Hepatocyte (in vitro differentiated cells): ENCODE measurements around the gene SFTPD. TPM values are rescaled to one million over a fixed set of nuclear protein-coding genes. Genes with fewer than 3 reads are reported as not detected.
"Not testable (repeated sequence)": the region's sequence is repeated elsewhere in the genome, so short reads cannot be mapped to it uniquely, and the experiment has no call there.

Source experiments
- DNase-seq: peaks from one replicate; pipeline ENCODE4 v3.0.0-alpha.2; 2016; ENCODE audit warnings: low spot score
- H2AFZ ChIP-seq: fragments of 200-600 bp; sonication (generic); 2 replicates; pipeline ENCODE4 v1.6.0; 2016; ENCODE audit warnings: antibody characterized with exemption, mild to moderate bottlenecking
- H3K27ac ChIP-seq: fragments of 200-600 bp; sonication (generic); 2 replicates; pipeline ENCODE4 v1.5.1; 2016; ENCODE audit warnings: mild to moderate bottlenecking
- H3K27me3 ChIP-seq: fragments of 200-600 bp; sonication (generic); 2 replicates; pipeline ENCODE4 v1.6.1; 2016
- H3K36me3 ChIP-seq: fragments of 200-600 bp; sonication (generic); replicated peaks from 2 replicates; pipeline ENCODE4 v1.5.1; 2016; ENCODE audit warnings: low read depth; ENCODE audit not compliant: insufficient read depth
- H3K4me1 ChIP-seq: fragments of 200-600 bp; sonication (generic); 2 replicates; pipeline ENCODE4 v1.5.1; 2016; ENCODE audit warnings: mild to moderate bottlenecking, moderate library complexity; ENCODE audit not compliant: insufficient read depth
- H3K4me2 ChIP-seq: fragments of 200-600 bp; sonication (generic); 2 replicates; pipeline ENCODE4 v1.6.0; 2016
- H3K4me3 ChIP-seq: fragments of 200-600 bp; sonication (generic); 2 replicates; pipeline ENCODE4 v1.5.1; 2016; ENCODE audit warnings: mild to moderate bottlenecking
- H3K79me2 ChIP-seq: fragments of 200-600 bp; sonication (generic); 2 replicates; pipeline ENCODE4 v1.6.0; 2017; ENCODE audit warnings: mild to moderate bottlenecking
- H3K9me2 ChIP-seq: fragments of 200-600 bp; sonication (generic); replicated peaks from 2 replicates; pipeline ENCODE4 v1.6.0; 2017; ENCODE audit warnings: mild to moderate bottlenecking; ENCODE audit not compliant: insufficient read depth
- H3K9me3 ChIP-seq: fragments of 200-600 bp; sonication (generic); 2 replicates; pipeline ENCODE4 v1.5.1; 2016; ENCODE audit warnings: low read depth, mild to moderate bottlenecking
- H4K20me1 ChIP-seq: fragments of 200-600 bp; sonication (generic); 2 replicates; pipeline ENCODE4 v1.6.0; 2016; ENCODE audit warnings: mild to moderate bottlenecking; ENCODE audit not compliant: insufficient read depth, poor library complexity, severe bottlenecking
- CTCF ChIP-seq: fragments of 200-600 bp; sonication (generic); IDR thresholded peaks from 2 replicates; pipeline ENCODE4 v1.5.1; 2016; ENCODE audit warnings: antibody characterized with exemption, mild to moderate bottlenecking; ENCODE audit not compliant: poor library complexity
- EZH2 ChIP-seq: fragments of 200-600 bp; sonication (generic); IDR thresholded peaks from 2 replicates; pipeline ENCODE4 v1.6.1; 2016; ENCODE audit warnings: antibody characterized with exemption, mild to moderate bottlenecking, borderline replicate concordance
- EZH2phosphoT487 ChIP-seq: fragments of 200-600 bp; sonication (generic); IDR thresholded peaks from one replicate; pipeline ENCODE4 v1.6.1; 2018; ENCODE audit warnings: antibody characterized with exemption, mild to moderate bottlenecking, low read depth, moderate library complexity; ENCODE audit not compliant: unreplicated experiment, severe bottlenecking
- WGBS: methylation state at CpG from one replicate; pipeline ENCODE4 v1.1.6; 2016; ENCODE audit warnings: low lambda C conversion rate; ENCODE audit errors: missing lambda C conversion rate; 5-methylcytosine and 5-hydroxymethylcytosine counted together
- polyA plus RNA-seq: library from polyadenylated mRNA; unstranded; fragments of >200 nt; fragmentation: Nextera tagmentation; extraction: Ambion mirVana; gene quantifications from 2 replicates; pipeline ENCODE4 v1.2.1, GENCODE V29; 2016
- total RNA-seq: library from RNA; depleted of rRNA; stranded (reverse); fragments of >200 nt; gene quantifications from 2 replicates; pipeline ENCODE4 v1.2.3, GENCODE V29; 2014

The SFTPD gene
- total and polyA plus RNA-seq, 2 experiments from 2014 or later: 55.5 to 233 TPM

- TF ChIP-seq CTCF (no peak), EZH2 (no peak), EZH2phosphoT487 (no peak)
- Histone ChIP-seq H3K9me3 (no peaks in the 10 kb centered on the region), H2AFZ (no peak overlapping the region), H3K4me3 (no peak overlapping the region), H3K9me2 (no peaks in the 10 kb centered on the region), H3K4me2 (no peak overlapping the region), H3K27ac (no peak overlapping the region), H3K79me2 (no peaks in the 10 kb centered on the region), H4K20me1 (no peaks in the 10 kb centered on the region), H3K27me3 (peaks cover under 1% of the 10 kb centered on the region), H3K36me3 (no peaks in the 10 kb centered on the region), H3K4me1 (no peaks in the 10 kb centered on the region)
- DNase-seq: no peak
- WGBS: 55% methylated on average over 3 of the region's 3 CpGs
Measured at GRCh38 chr10:79898597-79899325, 50.1 kb downstream of the SFTPD start.

GRCh38 chr10:79892896-79893295, 56.0 kb downstream of the SFTPD start:
- not testable (repeated sequence) for H3K4me3 ChIP-seq, H4K20me1 ChIP-seq, H2AFZ ChIP-seq, H3K27ac ChIP-seq, H3K9me3 ChIP-seq, H3K36me3 ChIP-seq, H3K27me3 ChIP-seq, H3K79me2 ChIP-seq, DNase-seq, H3K9me2 ChIP-seq, H3K4me1 ChIP-seq, H3K4me2 ChIP-seq
- WGBS: 95% methylated on average over 17 of the region's 17 CpGs

GRCh38 chr10:79890469-79890868, 58.4 kb downstream of the SFTPD start:
- 63% methylated on average over 1 of the region's 1 CpG for WGBS
- no peaks in the 10 kb centered on the region for H3K36me3 ChIP-seq

GRCh38 chr10:79888984-79889383, 59.9 kb downstream of the SFTPD start:
- H3K9me3 ChIP-seq, H3K4me1 ChIP-seq, H3K27me3 ChIP-seq, DNase-seq, H3K27ac ChIP-seq, H3K4me2 ChIP-seq, H3K4me3 ChIP-seq, H4K20me1 ChIP-seq, H3K36me3 ChIP-seq, H2AFZ ChIP-seq, H3K9me2 ChIP-seq, H3K79me2 ChIP-seq: not testable (repeated sequence)
- WGBS: 61% methylated on average over 2 of the region's 2 CpGs

More at GRCh38 chr10:79890469-79890868, 58.4 kb downstream of the SFTPD start:
- no peaks in the 10 kb centered on the region for H3K9me2 ChIP-seq
- H3K4me1 ChIP-seq: no peaks in the 10 kb centered on the region
- no peaks in the 10 kb centered on the region for H3K79me2 ChIP-seq
- no peaks in the 10 kb centered on the region for H4K20me1 ChIP-seq
- no peak for DNase-seq
- TF ChIP-seq EZH2 (no peak), CTCF (no peak), EZH2phosphoT487 (no peak)
- H2AFZ ChIP-seq: no peak overlapping the region
- no peak overlapping the region for H3K27ac ChIP-seq
- H3K27me3 ChIP-seq: no peaks in the 10 kb centered on the region
- H3K4me2 ChIP-seq: no peak overlapping the region
- no peaks in the 10 kb centered on the region for H3K9me3 ChIP-seq
- H3K4me3 ChIP-seq: no peak overlapping the region

Other genes starting within 250 kb of the SFTPD start
- 0.20 and 1.1 TPM in 2 replicates for gene NUTM2B, start 245.9 kb downstream of the SFTPD start, total RNA-seq
- 0.08 TPM in 1 of 2 replicates, not detected in the other for gene NUTM2B, start 245.9 kb downstream of the SFTPD start, polyA plus RNA-seq
- 0.37 TPM in 1 of 2 replicates, not detected in the other for gene NUTM2E, start 122.4 kb downstream of the SFTPD start, total RNA-seq
- 0.06 and 0.13 TPM in 2 replicates for gene NUTM2E, start 122.4 kb downstream of the SFTPD start, polyA plus RNA-seq
- gene TMEM254, start 129.6 kb upstream of the SFTPD start, total RNA-seq: 17.1 and 22.1 TPM in 2 replicates
- gene TMEM254, start 129.6 kb upstream of the SFTPD start, polyA plus RNA-seq: 29.6 and 33.7 TPM in 2 replicates
- gene PLAC9, start 183.6 kb upstream of the SFTPD start, total RNA-seq: 11.4 and 14.8 TPM in 2 replicates
- 83.3 and 92.9 TPM in 2 replicates for gene PLAC9, start 183.6 kb upstream of the SFTPD start, polyA plus RNA-seq